ENCODE measurements around the gene ASPRV1. TPM values are rescaled to one million over a fixed set of nuclear protein-coding genes. Genes with fewer than 3 reads are reported as not detected.
"Not testable (repeated sequence)": the region's sequence is repeated elsewhere in the genome, so short reads cannot be mapped to it uniquely, and the experiment has no call there.

Gene ASPRV1
- total and polyA plus RNA-seq, 9 donors: 2.1 to 3.7 (median 2.8) TPM

- Histone ChIP-seq H3K4me3 (ENCODE audit: low read length) (no peak overlapping the region), H3K27me3 (ENCODE audit: control insufficient read depth, insufficient read depth, low read length) (peaks cover 3% of the 10 kb centered on the region), H3K9me3 (replicated peaks; ENCODE audit: control insufficient read depth, low read depth, low read length) (no peaks in the 10 kb centered on the region), H3K27ac (ENCODE audit: low read length) (no peak overlapping the region), H3K36me3 (ENCODE audit: control insufficient read depth, insufficient read depth, low read length) (no peaks in the 10 kb centered on the region), H3K4me1 (ENCODE audit: control insufficient read depth, insufficient read depth, low read length) (no peaks in the 10 kb centered on the region)
- 94% methylated on average over 2 of the region's 8 CpGs for WGBS (ENCODE audit: insufficient coverage)
- DNase-seq: no peak
Observed at GRCh38 chr2:69962986-69963730, 1.7 kb upstream of the ASPRV1 start.

GRCh38 chr2:69960821-69961220 is 610 bp downstream of the ASPRV1 start:
- WGBS (ENCODE audit: insufficient coverage): 94% methylated on average over 6 of the region's 6 CpGs
- DNase-seq: no peak
- H3K4me1 ChIP-seq (ENCODE audit: control insufficient read depth, insufficient read depth, low read length): no peaks in the 10 kb centered on the region
- no peak overlapping the region for H3K27ac ChIP-seq (ENCODE audit: low read length)
- H3K27me3 ChIP-seq (ENCODE audit: control insufficient read depth, insufficient read depth, low read length): peaks cover 4% of the 10 kb centered on the region
- H3K9me3 ChIP-seq (replicated peaks; ENCODE audit: control insufficient read depth, low read depth, low read length): no peaks in the 10 kb centered on the region
- no peak overlapping the region for H3K4me3 ChIP-seq (ENCODE audit: low read length)
- H3K36me3 ChIP-seq (ENCODE audit: control insufficient read depth, insufficient read depth, low read length): no peaks in the 10 kb centered on the region

DNA sequence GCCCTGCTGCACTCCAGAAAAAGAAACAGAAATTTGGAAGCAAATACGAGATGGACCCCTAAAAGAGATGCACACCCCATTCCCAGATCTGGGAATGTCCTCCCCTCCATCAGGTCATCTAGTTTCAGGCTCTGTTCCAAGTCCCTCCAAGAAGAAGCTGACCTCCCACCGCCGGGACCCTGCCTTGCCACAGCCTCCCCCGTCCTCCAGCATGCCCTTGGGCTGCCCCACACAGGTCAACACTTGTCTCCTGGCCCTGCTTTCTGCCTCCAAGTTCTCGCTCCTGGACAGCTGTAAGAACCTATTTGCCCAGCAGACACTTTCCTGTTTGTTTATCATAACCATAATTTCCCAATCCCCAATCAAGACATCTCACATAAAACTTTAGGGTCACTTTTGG is 2.0 kb downstream of the ASPRV1 start:
- no peak for DNase-seq
- no peaks in the 10 kb centered on the region for H3K4me1 ChIP-seq (ENCODE audit: control insufficient read depth, insufficient read depth, low read length)
- H3K36me3 ChIP-seq (ENCODE audit: control insufficient read depth, insufficient read depth, low read length): no peaks in the 10 kb centered on the region
- 61% methylated on average over 5 of the region's 5 CpGs for WGBS (ENCODE audit: insufficient coverage)
- no peak overlapping the region for H3K4me3 ChIP-seq (ENCODE audit: low read length)
- peaks cover 5% of the 10 kb centered on the region for H3K27me3 ChIP-seq (ENCODE audit: control insufficient read depth, insufficient read depth, low read length)
- no peak overlapping the region for H3K27ac ChIP-seq (ENCODE audit: low read length)
- H3K9me3 ChIP-seq (replicated peaks; ENCODE audit: control insufficient read depth, low read depth, low read length): no peaks in the 10 kb centered on the region

GRCh38 chr2:69958480-69958879 is 3.0 kb downstream of the ASPRV1 start:
- Histone ChIP-seq H3K4me1 (ENCODE audit: control insufficient read depth, insufficient read depth, low read length) (no peaks in the 10 kb centered on the region), H3K36me3 (ENCODE audit: control insufficient read depth, insufficient read depth, low read length) (no peaks in the 10 kb centered on the region), H3K4me3 (ENCODE audit: low read length) (no peak overlapping the region), H3K27me3 (ENCODE audit: control insufficient read depth, insufficient read depth, low read length) (peaks cover 5% of the 10 kb centered on the region), H3K9me3 (replicated peaks; ENCODE audit: control insufficient read depth, low read depth, low read length) (no peaks in the 10 kb centered on the region), H3K27ac (ENCODE audit: low read length) (no peak overlapping the region)
- DNase-seq: no peak
- 68% methylated on average over 3 of the region's 6 CpGs for WGBS (ENCODE audit: insufficient coverage)

DNA sequence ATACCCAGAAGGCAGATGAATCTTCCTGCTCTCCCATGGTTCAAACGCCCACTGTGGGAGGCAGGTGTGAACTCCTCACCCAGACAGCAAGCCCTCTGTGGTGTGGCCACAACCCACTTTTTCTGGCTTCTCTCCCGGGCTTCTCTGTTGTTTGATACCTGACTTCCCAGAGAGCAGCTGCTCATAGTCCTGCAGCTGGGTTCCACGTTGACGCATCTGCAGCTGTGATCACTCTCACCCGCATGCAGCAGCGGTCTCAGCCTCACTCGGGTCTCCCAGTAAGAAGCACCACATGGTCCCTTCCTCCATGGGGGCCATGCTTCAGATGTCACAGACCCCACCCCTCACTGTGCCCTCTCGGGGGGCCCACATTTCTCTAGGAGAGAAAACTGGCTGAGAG is 3.5 kb downstream of the ASPRV1 start:
- peak; percentile 55 for DNase-seq

DNA sequence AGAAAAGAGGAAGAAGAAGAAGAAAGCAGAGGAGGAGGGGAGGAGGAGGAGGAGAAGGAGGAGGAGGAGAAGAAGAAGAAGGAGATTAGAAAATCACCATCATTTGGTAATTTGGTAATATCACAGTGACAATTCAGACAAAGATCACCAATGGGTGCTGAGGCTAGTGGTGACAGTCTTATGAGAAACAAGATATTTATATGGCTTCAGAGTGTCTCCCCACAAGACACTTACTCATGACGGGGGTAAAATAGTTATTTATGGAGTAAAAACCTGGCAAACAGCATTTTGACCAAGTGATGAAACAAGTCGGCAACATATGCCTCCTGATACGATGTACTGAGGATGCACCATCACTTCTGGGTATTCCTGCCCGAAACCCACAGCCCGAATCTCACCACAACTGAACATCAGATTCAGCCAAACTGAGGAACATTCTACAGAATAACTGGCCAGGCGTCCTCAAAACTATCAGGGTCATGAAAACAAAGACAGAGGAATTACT is 4.9 kb downstream of the ASPRV1 start:
- Histone ChIP-seq H3K27me3 (ENCODE audit: control insufficient read depth, insufficient read depth, low read length) (peaks cover 5% of the 10 kb centered on the region), H3K4me3 (ENCODE audit: low read length) (no peak overlapping the region), H3K36me3 (ENCODE audit: control insufficient read depth, insufficient read depth, low read length) (no peaks in the 10 kb centered on the region), H3K9me3 (replicated peaks; ENCODE audit: control insufficient read depth, low read depth, low read length) (no peaks in the 10 kb centered on the region), H3K27ac (ENCODE audit: low read length) (no peak overlapping the region), H3K4me1 (ENCODE audit: control insufficient read depth, insufficient read depth, low read length) (no peaks in the 10 kb centered on the region)
- WGBS (ENCODE audit: insufficient coverage): no CpG with 5 or more reads among the region's 6 CpGs
- no peak for DNase-seq

More for the DNA sequence above, 3.5 kb downstream of the ASPRV1 start:
- Histone ChIP-seq H3K27ac (ENCODE audit: low read length) (no peak overlapping the region), H3K9me3 (replicated peaks; ENCODE audit: control insufficient read depth, low read depth, low read length) (no peaks in the 10 kb centered on the region), H3K36me3 (ENCODE audit: control insufficient read depth, insufficient read depth, low read length) (no peaks in the 10 kb centered on the region), H3K4me1 (ENCODE audit: control insufficient read depth, insufficient read depth, low read length) (no peaks in the 10 kb centered on the region), H3K4me3 (ENCODE audit: low read length) (no peak overlapping the region), H3K27me3 (ENCODE audit: control insufficient read depth, insufficient read depth, low read length) (peaks cover 5% of the 10 kb centered on the region)
- WGBS (ENCODE audit: insufficient coverage): 15% methylated on average over 7 of the region's 8 CpGs

DNA sequence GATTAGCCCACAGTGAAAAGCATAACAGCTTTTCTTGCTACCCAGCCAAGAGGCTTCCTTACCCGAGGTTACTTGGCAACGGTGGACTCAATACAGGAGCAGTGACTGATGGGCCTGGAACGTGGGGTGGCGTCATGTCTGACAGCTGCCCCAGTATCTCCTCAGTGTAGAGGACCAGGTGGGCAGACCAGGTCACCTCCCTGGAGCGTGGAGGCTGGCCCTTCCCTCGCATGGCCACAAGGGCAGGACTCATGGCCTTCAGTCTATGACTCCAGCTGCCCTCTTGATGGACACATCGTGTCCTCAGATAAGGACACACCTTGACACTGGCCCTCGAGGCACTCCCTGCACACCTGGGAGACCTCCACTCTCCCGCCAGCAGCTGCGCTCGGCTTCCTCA is 6.4 kb downstream of the ASPRV1 start:
- Histone ChIP-seq H3K4me1 (ENCODE audit: control insufficient read depth, insufficient read depth, low read length) (no peaks in the 10 kb centered on the region), H3K27me3 (ENCODE audit: control insufficient read depth, insufficient read depth, low read length) (peaks cover 5% of the 10 kb centered on the region), H3K27ac (ENCODE audit: low read length) (no peak overlapping the region), H3K36me3 (ENCODE audit: control insufficient read depth, insufficient read depth, low read length) (no peaks in the 10 kb centered on the region), H3K4me3 (ENCODE audit: low read length) (no peak overlapping the region), H3K9me3 (replicated peaks; ENCODE audit: control insufficient read depth, low read depth, low read length) (no peaks in the 10 kb centered on the region)
- no peak for DNase-seq
- WGBS (ENCODE audit: insufficient coverage): 77% methylated on average over 8 of the region's 11 CpGs

- Histone ChIP-seq H3K4me1 (ENCODE audit: control insufficient read depth, insufficient read depth, low read length) (no peaks in the 10 kb centered on the region), H3K4me3 (ENCODE audit: low read length) (no peak overlapping the region), H3K36me3 (ENCODE audit: control insufficient read depth, insufficient read depth, low read length) (no peaks in the 10 kb centered on the region), H3K9me3 (replicated peaks; ENCODE audit: control insufficient read depth, low read depth, low read length) (no peaks in the 10 kb centered on the region), H3K27ac (ENCODE audit: low read length) (no peak overlapping the region), H3K27me3 (ENCODE audit: control insufficient read depth, insufficient read depth, low read length) (peaks cover 8% of the 10 kb centered on the region)
- WGBS (ENCODE audit: insufficient coverage): no CpG with 5 or more reads among the region's 1 CpG
- no peak for DNase-seq
Observed at GRCh38 chr2:69954084-69954483, 7.3 kb downstream of the ASPRV1 start.

- Histone ChIP-seq H3K9me3 (replicated peaks; ENCODE audit: control insufficient read depth, low read depth, low read length) (no peaks in the 10 kb centered on the region), H3K27ac (ENCODE audit: low read length) (no peak overlapping the region)
- WGBS (ENCODE audit: insufficient coverage): 72% methylated on average over 4 of the region's 6 CpGs
Observed at GRCh38 chr2:69952336-69953115, 8.9 kb downstream of the ASPRV1 start.

DNA sequence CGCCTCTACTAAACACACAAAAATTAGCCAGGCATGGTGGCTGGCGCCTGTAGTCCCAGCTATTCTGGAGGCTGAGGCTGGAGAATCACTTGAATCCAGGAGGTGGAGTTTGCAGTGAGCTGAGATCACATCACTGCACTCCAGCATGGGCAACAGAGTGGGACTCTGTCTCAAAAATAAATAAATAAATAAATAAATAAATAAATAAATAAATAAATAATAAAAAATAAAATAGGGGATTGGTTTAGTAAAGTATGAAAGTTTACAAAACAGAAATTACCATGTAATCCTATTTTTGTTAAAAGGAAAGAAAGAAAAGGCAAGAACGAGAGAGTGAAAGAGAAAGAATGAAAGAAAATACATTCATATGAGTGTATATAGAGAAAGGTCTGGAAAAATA is 10.8 kb downstream of the ASPRV1 start:
- not testable (repeated sequence) for H3K4me1 ChIP-seq (ENCODE audit: control insufficient read depth, insufficient read depth, low read length); H3K9me3 ChIP-seq (replicated peaks; ENCODE audit: control insufficient read depth, low read depth, low read length); H3K36me3 ChIP-seq (ENCODE audit: control insufficient read depth, insufficient read depth, low read length); H3K27ac ChIP-seq (ENCODE audit: low read length); DNase-seq; H3K4me3 ChIP-seq (ENCODE audit: low read length)
- WGBS (ENCODE audit: insufficient coverage): no CpG with 5 or more reads among the region's 3 CpGs
- H3K27me3 ChIP-seq (ENCODE audit: control insufficient read depth, insufficient read depth, low read length): peaks cover 16% of the 10 kb centered on the region

More at GRCh38 chr2:69952336-69953115, 8.9 kb downstream of the ASPRV1 start:
- no peak for DNase-seq
- Histone ChIP-seq H3K4me3 (ENCODE audit: low read length) (no peak overlapping the region), H3K36me3 (ENCODE audit: control insufficient read depth, insufficient read depth, low read length) (no peaks in the 10 kb centered on the region), H3K4me1 (ENCODE audit: control insufficient read depth, insufficient read depth, low read length) (peaks cover 7% of the 10 kb centered on the region), H3K27me3 (ENCODE audit: control insufficient read depth, insufficient read depth, low read length) (peaks cover 18% of the 10 kb centered on the region)
